ENCODE results near the gene CCNT2.
A peak's percentile ranks its signal among the peaks of the same experiment; 100 is the strongest.
"Not testable (repeated sequence)": the region's sequence is repeated elsewhere in the genome, so short reads cannot be mapped to it uniquely, and the experiment has no call there.

CCNT2 gene

GRCh38 chr2:134918526-134919340 is at the start of gene CCNT2:
TSS of gene CCNT2 (plus strand) at chr2:134918822. CDS start at chr2:134918855, 33 bp downstream.
- peak; percentile 99 to 100 for DNase-seq (ENCODE audit: low read depth in 1 of 2, low spot score in 1 of 2)

DNA sequence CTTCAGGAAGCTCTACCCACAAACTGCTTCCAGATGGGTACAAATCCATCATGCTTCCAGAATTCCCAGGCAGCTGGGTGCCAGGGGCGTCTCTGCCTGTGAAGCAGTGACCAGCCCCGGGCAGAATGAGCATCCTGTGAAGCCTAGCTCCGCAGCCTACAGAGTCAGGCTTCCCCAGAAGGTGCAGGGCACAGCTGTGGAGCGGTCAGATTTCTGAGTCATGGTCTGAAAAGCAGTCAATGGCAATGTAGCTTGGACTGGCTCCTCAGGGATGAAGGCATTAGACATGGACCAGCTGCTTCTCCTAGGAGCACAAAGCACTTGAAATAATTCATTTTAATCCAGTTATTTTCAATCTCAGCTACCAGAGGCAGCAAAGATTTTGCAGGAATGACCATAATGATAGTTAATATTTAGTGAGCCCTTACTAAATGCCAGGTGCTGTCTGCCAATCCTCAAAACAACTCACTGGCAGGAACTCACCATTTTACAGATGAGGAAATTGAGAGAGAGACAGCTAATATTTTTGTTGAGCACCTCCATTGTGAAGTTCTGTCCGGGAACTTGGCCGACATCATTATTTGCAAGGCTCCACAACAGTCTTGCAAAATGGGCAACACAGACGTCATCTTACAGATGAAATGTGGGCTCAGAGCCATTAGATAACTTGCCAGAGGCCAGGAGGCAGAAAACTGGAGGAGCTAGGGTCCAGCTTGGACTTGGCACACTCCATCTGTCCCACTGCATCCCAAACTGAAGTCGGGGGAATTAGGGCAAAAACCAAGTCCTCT is 48.5 kb upstream of the CCNT2 start:
- no peak for DNase-seq (ENCODE audit: low read depth in 1 of 2, low spot score in 1 of 2)

DNA sequence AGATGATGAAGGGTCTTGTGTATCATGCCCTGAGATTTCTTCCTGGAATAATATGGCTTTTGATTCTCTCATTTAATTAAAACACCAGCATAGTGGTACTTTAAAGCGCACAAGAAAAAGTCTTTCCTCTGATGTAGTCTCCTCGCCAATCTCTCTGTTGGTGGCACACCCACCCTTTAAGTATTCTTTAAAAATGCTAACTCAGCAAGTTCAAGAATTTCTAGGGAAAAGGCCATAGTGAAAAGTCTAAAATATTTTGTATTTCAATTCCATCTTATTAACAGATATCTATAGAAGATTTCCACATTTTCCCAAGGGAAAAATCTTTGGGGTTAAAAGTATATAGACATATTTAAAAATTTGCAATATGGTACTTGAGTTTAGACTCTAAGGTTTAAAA is 45.5 kb upstream of the CCNT2 start:
- DNase-seq (ENCODE audit: low read depth in 1 of 2, low spot score in 1 of 2), result no peak

DNA sequence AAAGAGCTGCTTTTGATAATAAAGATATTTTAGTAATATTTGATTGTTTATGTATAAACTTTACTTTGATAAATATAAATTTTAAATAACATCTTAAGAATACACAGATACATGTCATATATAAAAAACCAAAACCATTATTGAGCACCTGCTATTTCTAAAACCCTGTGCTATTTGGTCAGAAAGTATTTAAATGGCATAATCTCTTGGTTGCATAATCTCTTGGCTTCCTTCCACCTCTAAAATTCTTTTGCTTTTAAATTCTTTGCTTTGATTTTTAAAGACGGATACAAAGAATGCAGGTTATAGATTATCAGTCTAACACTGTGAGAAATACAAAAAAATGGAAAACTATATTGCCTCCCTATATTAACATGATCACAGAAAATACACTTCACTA is 43.3 kb upstream of the CCNT2 start:
- no peak for DNase-seq (ENCODE audit: low read depth in 1 of 2, low spot score in 1 of 2)

GRCh38 chr2:134882773-134883172 is 35.8 kb upstream of the CCNT2 start:
- no peak for DNase-seq (ENCODE audit: low read depth in 1 of 2, low spot score in 1 of 2)

DNA sequence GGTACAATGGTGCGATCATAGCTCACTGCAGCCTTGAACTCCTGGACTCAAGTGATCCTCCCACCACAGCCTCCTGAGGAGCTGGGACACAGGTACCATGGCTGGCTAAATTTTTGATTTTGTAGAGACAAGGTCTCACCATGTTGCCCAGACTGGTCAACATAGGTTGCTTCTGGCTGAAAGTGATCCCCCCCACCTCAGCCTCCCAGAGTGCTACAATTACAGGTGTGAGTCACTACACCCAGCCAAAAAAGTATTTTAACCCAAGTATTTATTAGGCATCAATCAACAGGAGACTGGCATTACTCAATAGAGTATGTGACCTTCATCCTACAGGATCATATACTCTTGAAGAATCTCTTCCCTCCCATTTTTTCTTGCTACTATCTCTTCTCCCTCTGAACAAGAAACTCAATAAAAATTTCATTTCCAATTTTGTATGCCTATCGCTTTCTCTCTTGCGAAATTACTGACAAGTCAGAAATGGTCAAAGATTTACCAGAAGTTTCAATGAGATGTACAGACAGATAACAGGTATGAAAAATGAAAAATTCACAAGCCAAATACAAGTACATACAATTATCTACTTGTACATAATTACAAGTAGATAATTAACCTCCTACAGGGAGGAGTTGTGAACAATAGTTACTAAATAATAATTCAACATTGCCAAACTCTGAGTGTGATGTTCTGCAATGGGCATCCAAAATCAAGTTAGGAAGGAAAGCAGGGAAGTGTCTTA is 34.9 kb upstream of the CCNT2 start:
- no peak for DNase-seq (ENCODE audit: low read depth in 1 of 2, low spot score in 1 of 2)

DNA sequence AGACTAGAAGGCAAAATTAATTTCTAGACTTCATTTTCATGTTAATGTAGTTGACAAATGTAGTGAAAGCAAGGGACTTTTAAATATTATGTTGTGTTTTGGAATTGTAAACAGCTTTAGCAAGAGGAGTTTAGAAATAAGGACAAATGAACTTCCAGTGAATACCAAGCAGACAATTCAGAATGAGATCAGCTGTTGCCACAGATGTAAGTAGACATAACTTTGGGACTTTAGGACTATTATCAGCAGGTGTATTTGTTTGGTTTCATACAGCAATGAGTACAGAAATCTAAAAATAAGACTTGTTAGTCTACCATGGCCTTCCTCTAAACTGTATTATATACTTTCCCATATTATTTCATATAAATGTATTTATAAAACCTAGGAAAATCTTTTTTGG is 34.2 kb upstream of the CCNT2 start:
- no peak for DNase-seq (ENCODE audit: low read depth in 1 of 2, low spot score in 1 of 2)

DNA sequence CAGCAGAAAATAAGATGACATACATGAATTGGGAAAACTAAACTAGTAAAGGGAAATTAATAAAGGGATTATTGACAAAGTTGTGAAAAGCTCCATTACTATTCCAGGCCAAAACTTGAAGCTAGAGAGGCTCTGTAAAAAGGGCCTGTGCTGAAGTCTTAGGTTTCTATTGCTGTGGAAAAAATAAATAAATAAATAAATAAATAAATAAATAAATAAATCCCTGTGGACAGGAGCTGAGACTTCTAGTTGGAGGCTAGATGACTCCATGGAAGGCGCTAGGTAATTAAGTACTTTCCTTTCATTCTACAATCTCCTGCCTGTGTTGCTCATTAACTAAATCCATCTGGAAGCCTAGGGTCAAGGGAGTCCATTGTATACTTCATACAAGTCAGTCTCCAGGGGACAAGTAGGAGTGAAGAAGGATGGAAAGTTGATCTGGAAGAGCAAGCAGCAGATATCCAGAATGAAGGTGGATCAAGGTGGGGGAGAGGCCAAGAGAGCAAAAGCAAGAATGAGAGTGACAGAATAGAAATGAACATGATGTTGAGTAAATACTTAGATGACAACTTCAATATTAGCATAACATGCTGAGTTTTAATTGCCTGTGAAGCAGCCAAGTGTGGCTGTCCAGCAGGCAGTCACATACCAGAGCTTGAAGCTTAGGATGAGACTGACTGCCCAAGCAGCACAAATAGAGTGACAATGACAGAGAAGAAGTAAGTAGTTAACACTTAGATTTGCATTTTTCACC is 26.2 kb upstream of the CCNT2 start:
- DNase-seq (ENCODE audit: low read depth in 1 of 2, low spot score in 1 of 2), result no peak

DNA sequence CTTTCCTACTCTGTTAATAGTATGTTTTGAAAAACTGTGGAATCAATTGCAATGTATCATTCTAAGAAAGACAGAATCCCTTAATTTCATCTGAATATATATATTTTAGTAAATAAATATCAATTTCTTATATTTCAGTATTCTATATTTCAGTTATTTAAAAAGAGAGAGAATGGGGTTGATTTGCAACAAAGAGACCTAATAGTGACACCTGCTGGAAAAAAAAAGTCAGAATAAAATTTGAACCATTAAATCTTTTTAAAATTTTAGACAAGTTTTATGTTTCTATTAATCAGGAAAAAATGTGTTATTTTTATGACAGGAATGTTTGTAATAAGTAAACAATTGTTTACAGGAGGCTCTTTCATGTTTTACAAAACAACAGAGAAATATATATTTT is 20.7 kb upstream of the CCNT2 start:
- DNase-seq (ENCODE audit: low read depth in 1 of 2, low spot score in 1 of 2), result no peak

DNA sequence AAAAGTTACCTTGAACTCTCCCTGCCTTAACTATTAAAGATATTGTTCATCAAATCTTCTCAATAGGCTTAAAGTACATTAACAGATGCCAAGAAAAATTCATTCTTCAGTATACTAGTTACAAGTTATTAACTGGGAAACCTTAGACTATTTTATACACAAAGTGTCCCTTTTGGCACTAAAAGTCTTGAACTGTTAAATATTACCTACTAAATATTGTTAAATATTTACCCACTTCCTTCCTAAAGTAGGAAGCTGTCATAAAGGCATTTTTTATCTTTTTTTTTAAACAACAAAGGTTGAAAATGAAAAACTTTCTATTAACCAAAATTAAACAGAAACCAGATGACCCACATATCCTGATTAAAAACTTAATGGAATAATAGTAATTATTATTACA is 19.4 kb upstream of the CCNT2 start:
- DNase-seq (ENCODE audit: low read depth in 1 of 2, low spot score in 1 of 2), result no peak

GRCh38 chr2:134900151-134900550 is 18.5 kb upstream of the CCNT2 start:
- DNase-seq (ENCODE audit: low read depth in 1 of 2, low spot score in 1 of 2), result no peak

- DNase-seq (ENCODE audit: low read depth in 1 of 2, low spot score in 1 of 2), result not testable (repeated sequence)
Observed at GRCh38 chr2:134903701-134904100, 14.9 kb upstream of the CCNT2 start.

DNA sequence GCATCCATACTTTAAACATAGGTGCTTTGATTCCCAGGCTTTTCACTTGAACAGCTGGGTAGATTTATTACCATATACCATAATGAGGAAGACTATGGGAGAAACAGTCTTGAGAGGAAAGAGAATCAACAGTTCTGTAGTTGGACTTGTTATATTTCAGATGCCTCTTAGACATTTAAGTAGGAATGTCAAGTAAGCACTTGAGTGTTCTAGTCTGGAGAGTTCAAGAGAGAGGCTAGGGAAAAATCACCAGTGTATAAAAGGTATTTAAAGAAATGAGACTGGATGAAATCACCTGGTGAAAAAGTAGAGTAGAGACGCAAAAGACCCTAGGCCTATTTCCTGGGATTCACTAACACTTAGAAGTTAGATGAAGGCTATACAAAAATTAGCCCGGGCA is 13.5 kb upstream of the CCNT2 start:
- no peak for DNase-seq (ENCODE audit: low read depth in 1 of 2, low spot score in 1 of 2)

GRCh38 chr2:134906726-134907125 is 11.9 kb upstream of the CCNT2 start:
- DNase-seq (ENCODE audit: low read depth in 1 of 2, low spot score in 1 of 2), result no peak

GRCh38 chr2:134907441-134908116 is 11.0 kb upstream of the CCNT2 start:
- not testable (repeated sequence) for DNase-seq (ENCODE audit: low read depth in 1 of 2, low spot score in 1 of 2)

GRCh38 chr2:134910763-134911399 is 7.7 kb upstream of the CCNT2 start:
- DNase-seq (ENCODE audit: low read depth in 1 of 2, low spot score in 1 of 2), result no peak

- no peak for DNase-seq (ENCODE audit: low read depth in 1 of 2, low spot score in 1 of 2)
Observed at GRCh38 chr2:134911400-134911785, 7.2 kb upstream of the CCNT2 start.

DNA sequence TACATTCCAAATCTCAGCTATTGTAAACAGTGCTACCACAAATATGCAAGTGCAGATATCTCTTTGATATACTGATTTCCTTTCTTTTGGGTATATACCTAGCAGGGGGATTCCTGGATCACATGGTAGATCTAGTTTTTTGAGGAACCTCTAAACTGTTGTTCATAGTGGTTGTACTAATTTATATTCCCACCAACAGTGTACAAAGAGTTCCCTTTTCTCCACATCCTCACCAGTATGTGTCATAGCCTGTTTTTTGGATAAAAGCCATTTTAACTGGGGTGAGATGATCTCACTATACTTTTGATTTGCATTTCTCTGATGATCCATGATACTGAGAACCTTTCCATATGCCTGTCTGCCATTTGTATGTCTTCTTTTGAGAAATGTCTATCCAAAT is 6.3 kb upstream of the CCNT2 start:
- DNase-seq (ENCODE audit: low read depth in 1 of 2, low spot score in 1 of 2), result no peak

- no peak for DNase-seq (ENCODE audit: low read depth in 1 of 2, low spot score in 1 of 2)
Observed at GRCh38 chr2:134917360-134917865, 1.2 kb upstream of the CCNT2 start.
